Keratinocyte (primary cell): ENCODE data around the gene SCNN1G.

Experiments
- EZH2 ChIP-seq: IDR thresholded peaks from one replicate; pipeline ENCODE4 v1.6.1; 2012; ENCODE audit warnings: inconsistent platforms, mild to moderate bottlenecking, low read length, moderate library complexity
- TF ChIP-seq, protein P1 (sequence below), 3 experiments: IDR thresholded peaks in 1 of 3; conservative IDR thresholded peaks in 1 of 3; optimal IDR thresholded peaks in 1 of 3; 2 replicates in 2 of 3; 3 replicates in 1 of 3; pipeline versions ENCODE3 to v1.5.1; 2011; ENCODE audit warnings: low read length in 3 of 3, mild to moderate bottlenecking in 3 of 3, moderate library complexity in 2 of 3, control low read depth in 1 of 3, inconsistent platforms in 1 of 3; ENCODE audit not compliant: insufficient read depth in 2 of 3; ENCODE audit errors: extremely low read depth in 1 of 3

DNA sequence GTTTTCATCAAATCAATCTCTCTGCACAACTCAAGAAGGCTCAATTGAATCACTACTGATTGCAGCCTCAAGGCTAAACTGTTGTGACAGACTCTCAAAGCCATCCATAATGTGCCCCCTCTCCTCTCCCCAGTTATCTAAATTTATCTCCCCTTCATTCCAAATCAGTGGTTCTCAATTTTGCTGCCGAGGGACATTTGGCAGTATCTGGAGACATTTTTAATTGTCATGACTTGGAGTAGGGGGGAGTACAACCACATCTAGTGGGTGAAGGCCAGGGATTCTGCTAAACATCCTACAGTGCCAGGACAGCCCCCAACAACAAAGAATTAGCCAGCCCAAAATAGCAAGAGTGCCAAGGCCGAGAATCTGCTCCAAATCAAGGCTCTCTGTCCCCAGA is 42.4 kb upstream of the SCNN1G start:
- TF ChIP-seq, protein P1, sequence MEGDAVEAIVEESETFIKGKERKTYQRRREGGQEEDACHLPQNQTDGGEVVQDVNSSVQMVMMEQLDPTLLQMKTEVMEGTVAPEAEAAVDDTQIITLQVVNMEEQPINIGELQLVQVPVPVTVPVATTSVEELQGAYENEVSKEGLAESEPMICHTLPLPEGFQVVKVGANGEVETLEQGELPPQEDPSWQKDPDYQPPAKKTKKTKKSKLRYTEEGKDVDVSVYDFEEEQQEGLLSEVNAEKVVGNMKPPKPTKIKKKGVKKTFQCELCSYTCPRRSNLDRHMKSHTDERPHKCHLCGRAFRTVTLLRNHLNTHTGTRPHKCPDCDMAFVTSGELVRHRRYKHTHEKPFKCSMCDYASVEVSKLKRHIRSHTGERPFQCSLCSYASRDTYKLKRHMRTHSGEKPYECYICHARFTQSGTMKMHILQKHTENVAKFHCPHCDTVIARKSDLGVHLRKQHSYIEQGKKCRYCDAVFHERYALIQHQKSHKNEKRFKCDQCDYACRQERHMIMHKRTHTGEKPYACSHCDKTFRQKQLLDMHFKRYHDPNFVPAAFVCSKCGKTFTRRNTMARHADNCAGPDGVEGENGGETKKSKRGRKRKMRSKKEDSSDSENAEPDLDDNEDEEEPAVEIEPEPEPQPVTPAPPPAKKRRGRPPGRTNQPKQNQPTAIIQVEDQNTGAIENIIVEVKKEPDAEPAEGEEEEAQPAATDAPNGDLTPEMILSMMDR (optimal IDR thresholded peaks at IDR 0.05 in 1 of 3, IDR thresholded peaks at IDR 0.05 in 1 of 3, conservative IDR thresholded peaks at IDR 0.05 in 1 of 3; ENCODE audit: extremely low read depth in 1 of 3, insufficient read depth in 2 of 3, low read length in 3 of 3): no peak
- no peak for TF ChIP-seq EZH2
